ENCODE data around the gene OR6B3. TPM values are rescaled to one million over a fixed set of nuclear protein-coding genes. Genes with fewer than 3 reads are reported as not detected.
A peak's percentile ranks its signal among the peaks of the same experiment; 100 is the strongest.

Gene OR6B3
- total RNA-seq, 2 donors from 2014 or later: not detected

- H3K27me3 Mint-ChIP-seq (ENCODE audit: low read depth): peaks cover 37% of the 10 kb centered on the region
- H3K27ac Mint-ChIP-seq: no peak overlapping the region
- no peak for ATAC-seq (replicated peaks in 1 of 2)
- no peak overlapping the region for H3K4me3 Mint-ChIP-seq
- no peaks in the 10 kb centered on the region for H3K9me3 Mint-ChIP-seq
- no peaks in the 10 kb centered on the region for H3K4me1 Mint-ChIP-seq (ENCODE audit: low read depth)
- H3K36me3 Mint-ChIP-seq (ENCODE audit: insufficient read depth in 2 of 2): peaks cover 0 to 1% of the 10 kb centered on the region in 2 donors
- no peak for DNase-seq
These were observed 20.0 kb downstream of the OR6B3 start for GRCh38 chr2:240033330-240033678.

GRCh38 chr2:240032406-240033329 is 20.7 kb downstream of the OR6B3 start:
- ATAC-seq (replicated peaks in 1 of 2) (no peak), DNase-seq (no peak)
- Mint-ChIP-seq H3K36me3 (ENCODE audit: insufficient read depth in 2 of 2) (peaks cover 0 to 1% of the 10 kb centered on the region in 2 donors), H3K27me3 (ENCODE audit: low read depth) (peaks cover 41% of the 10 kb centered on the region), H3K4me1 (ENCODE audit: low read depth) (no peaks in the 10 kb centered on the region), H3K4me3 (no peak overlapping the region), H3K27ac (no peak overlapping the region), H3K9me3 (no peaks in the 10 kb centered on the region)

- peaks cover 0 to 1% of the 10 kb centered on the region in 2 donors for H3K36me3 Mint-ChIP-seq (ENCODE audit: insufficient read depth in 2 of 2)
- H3K4me1 Mint-ChIP-seq (ENCODE audit: low read depth): peaks cover 6% of the 10 kb centered on the region
- H3K27ac Mint-ChIP-seq: no peak within 1 kb of the TSS
- no peak within 1 kb of the TSS for H3K4me3 Mint-ChIP-seq
- no peak for ATAC-seq (replicated peaks in 1 of 2)
- peaks cover 43% of the 10 kb centered on the region for H3K27me3 Mint-ChIP-seq (ENCODE audit: low read depth)
- DNase-seq: no peak
- no peaks in the 10 kb centered on the region for H3K9me3 Mint-ChIP-seq
These were observed 22.8 kb downstream of the OR6B3 start, which contains the start of gene OR6B2 for GRCh38 chr2:240030379-240031094. Gene OR6B2, minus strand, starts transcription at chr2:240030429. Its CDS starts 0 bp downstream, at chr2:240030429.

- peaks cover 10 to 12% of the 10 kb centered on the region in 2 donors for H3K36me3 Mint-ChIP-seq (ENCODE audit: insufficient read depth in 2 of 2)
- H3K27me3 Mint-ChIP-seq (ENCODE audit: low read depth): peaks cover 10% of the 10 kb centered on the region
- no peaks in the 10 kb centered on the region for H3K9me3 Mint-ChIP-seq
- DNase-seq: peak; percentile 24 to 27
- H3K4me1 Mint-ChIP-seq (ENCODE audit: low read depth): peaks cover 27% of the 10 kb centered on the region
- peak; percentile 45 to 50 for ATAC-seq (replicated peaks in 1 of 2)
- H3K4me3 Mint-ChIP-seq: peak overlapping the region; percentile 94 to 99
- H3K27ac Mint-ChIP-seq: peak overlapping the region; percentile 99
These were observed 28.6 kb downstream of the OR6B3 start for GRCh38 chr2:240024766-240025165.

- Mint-ChIP-seq H3K36me3 (ENCODE audit: insufficient read depth in 2 of 2) (peaks cover 13 to 16% of the 10 kb centered on the region in 2 donors), H3K27me3 (ENCODE audit: low read depth) (peaks cover 5% of the 10 kb centered on the region), H3K4me3 (peak overlapping the region; percentile 94 to 99), H3K27ac (peak overlapping the region; percentile 99), H3K4me1 (ENCODE audit: low read depth) (peaks cover 27% of the 10 kb centered on the region), H3K9me3 (no peaks in the 10 kb centered on the region)
- ATAC-seq (replicated peaks in 1 of 2): peak in 1 of 2 donors; percentile 16
- DNase-seq: no peak
These were observed 29.5 kb downstream of the OR6B3 start for GRCh38 chr2:240023792-240024191.

GRCh38 chr2:240021488-240022104 is 31.7 kb downstream of the OR6B3 start:
- ATAC-seq (replicated peaks in 1 of 2): no peak
- DNase-seq: peak; percentile 65 to 74
- Mint-ChIP-seq H3K4me1 (ENCODE audit: low read depth) (peaks cover 30% of the 10 kb centered on the region), H3K27me3 (ENCODE audit: low read depth) (no peaks in the 10 kb centered on the region), H3K4me3 (no peak overlapping the region), H3K9me3 (no peaks in the 10 kb centered on the region), H3K36me3 (ENCODE audit: insufficient read depth in 2 of 2) (peaks cover 13 to 32% of the 10 kb centered on the region in 2 donors), H3K27ac (no peak overlapping the region)

GRCh38 chr2:240018071-240018750 is 35.1 kb downstream of the OR6B3 start:
- Mint-ChIP-seq H3K27me3 (ENCODE audit: low read depth) (no peaks in the 10 kb centered on the region), H3K27ac (no peak overlapping the region), H3K4me3 (no peak overlapping the region), H3K36me3 (ENCODE audit: insufficient read depth in 2 of 2) (peaks cover 14 to 40% of the 10 kb centered on the region in 2 donors), H3K9me3 (no peaks in the 10 kb centered on the region), H3K4me1 (ENCODE audit: low read depth) (peaks cover 15% of the 10 kb centered on the region)
- no peak for ATAC-seq (replicated peaks in 1 of 2)
- DNase-seq: no peak

- no peak overlapping the region for H3K4me3 Mint-ChIP-seq
- H3K27ac Mint-ChIP-seq: no peak overlapping the region
- no peaks in the 10 kb centered on the region for H3K9me3 Mint-ChIP-seq
- H3K4me1 Mint-ChIP-seq (ENCODE audit: low read depth): peaks cover 5% of the 10 kb centered on the region
- DNase-seq (no peak), ATAC-seq (replicated peaks in 1 of 2) (no peak)
- H3K27me3 Mint-ChIP-seq (ENCODE audit: low read depth): no peaks in the 10 kb centered on the region
- peaks cover 7 to 39% of the 10 kb centered on the region in 2 donors for H3K36me3 Mint-ChIP-seq (ENCODE audit: insufficient read depth in 2 of 2)
These were observed 39.0 kb downstream of the OR6B3 start for GRCh38 chr2:240014327-240014726.

GRCh38 chr2:240013343-240013742 is 40.0 kb downstream of the OR6B3 start:
- Mint-ChIP-seq H3K27me3 (ENCODE audit: low read depth) (no peaks in the 10 kb centered on the region), H3K4me1 (ENCODE audit: low read depth) (peaks cover 5% of the 10 kb centered on the region), H3K9me3 (no peaks in the 10 kb centered on the region), H3K27ac (no peak overlapping the region), H3K4me3 (no peak overlapping the region), H3K36me3 (ENCODE audit: insufficient read depth in 2 of 2) (peaks cover 5 to 32% of the 10 kb centered on the region in 2 donors)
- ATAC-seq (replicated peaks in 1 of 2): no peak
- no peak for DNase-seq

- Mint-ChIP-seq H3K9me3 (no peaks in the 10 kb centered on the region), H3K27me3 (ENCODE audit: low read depth) (no peaks in the 10 kb centered on the region), H3K36me3 (ENCODE audit: insufficient read depth in 2 of 2) (peaks cover 0 to 23% of the 10 kb centered on the region in 2 donors), H3K4me3 (no peak overlapping the region), H3K4me1 (ENCODE audit: low read depth) (no peaks in the 10 kb centered on the region), H3K27ac (no peak overlapping the region)
- ATAC-seq (replicated peaks in 1 of 2) (no peak), DNase-seq (no peak)
These were observed 50.3 kb downstream of the OR6B3 start for GRCh38 chr2:240002983-240003382.

- ATAC-seq (replicated peaks in 1 of 2) (no peak), DNase-seq (no peak)
- Mint-ChIP-seq H3K4me3 (no peak overlapping the region), H3K27ac (no peak overlapping the region), H3K36me3 (ENCODE audit: insufficient read depth in 2 of 2) (peaks cover 0 to 19% of the 10 kb centered on the region in 2 donors), H3K9me3 (no peaks in the 10 kb centered on the region), H3K27me3 (ENCODE audit: low read depth) (no peaks in the 10 kb centered on the region), H3K4me1 (ENCODE audit: low read depth) (no peaks in the 10 kb centered on the region)
These were observed 52.6 kb downstream of the OR6B3 start for GRCh38 chr2:240000671-240001070.

GRCh38 chr2:239997686-239998409 is 55.5 kb downstream of the OR6B3 start:
- ATAC-seq (replicated peaks in 1 of 2): no peak
- Mint-ChIP-seq H3K9me3 (no peaks in the 10 kb centered on the region), H3K4me1 (ENCODE audit: low read depth) (no peaks in the 10 kb centered on the region), H3K27ac (no peak overlapping the region), H3K36me3 (ENCODE audit: insufficient read depth in 2 of 2) (peaks cover 0 to 7% of the 10 kb centered on the region in 2 donors), H3K27me3 (ENCODE audit: low read depth) (no peaks in the 10 kb centered on the region), H3K4me3 (no peak overlapping the region)
- DNase-seq: no peak
